Dedifferentiated amniotic fluid mesenchymal stem cell (primary cell): ENCODE data around the gene PCYT2.

Experiments used
- DNase-seq: peaks from one replicate; pipeline ENCODE4 v3.0.0-alpha.2; 2016; ENCODE audit errors: extremely low spot score

PCYT2 gene

DNA sequence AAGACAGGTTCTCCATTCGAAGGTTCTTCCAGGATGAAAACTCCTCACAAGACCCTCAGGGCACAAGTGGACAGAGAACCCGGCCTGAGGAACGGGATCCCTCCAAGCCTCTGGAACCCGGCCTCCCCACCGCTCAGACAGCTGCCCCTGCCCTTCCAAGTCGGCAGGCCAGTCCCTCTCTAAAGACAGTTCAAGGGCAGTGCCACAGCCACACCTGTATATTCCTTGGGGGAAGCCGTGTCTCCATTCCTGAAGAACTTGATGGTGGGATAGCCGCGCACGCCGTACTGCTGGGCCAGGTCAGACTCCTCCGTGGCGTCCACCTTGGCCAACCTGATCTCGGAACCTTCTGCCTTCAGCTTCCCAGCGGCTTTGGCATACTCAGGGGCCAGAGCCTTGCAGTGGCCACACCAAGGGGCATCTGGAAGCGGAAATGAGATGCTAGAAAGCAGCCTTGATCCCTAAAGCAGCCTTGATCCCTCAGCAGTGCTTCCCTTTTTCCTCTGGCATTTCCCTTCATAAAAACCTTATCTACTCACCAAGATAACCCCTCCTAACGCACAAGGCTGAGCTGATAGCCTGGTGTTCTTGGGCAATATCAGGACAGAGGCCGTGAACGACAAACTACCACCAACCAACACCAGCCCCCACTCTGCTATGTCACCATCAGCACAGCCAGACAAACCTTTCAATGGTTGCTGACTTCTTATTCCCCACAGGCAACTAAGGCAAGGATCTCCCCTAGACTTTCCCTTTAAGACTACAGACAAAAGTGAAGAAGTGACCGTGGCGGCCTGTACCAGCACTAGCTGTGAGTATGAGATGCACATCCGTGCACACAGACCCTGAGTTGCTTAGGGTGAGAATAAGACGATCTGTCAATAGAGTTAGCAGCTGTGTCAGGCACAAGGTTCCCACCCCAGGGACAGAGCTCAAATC is 52.0 kb downstream of the PCYT2 start:
- DNase-seq, result no peak

DNA sequence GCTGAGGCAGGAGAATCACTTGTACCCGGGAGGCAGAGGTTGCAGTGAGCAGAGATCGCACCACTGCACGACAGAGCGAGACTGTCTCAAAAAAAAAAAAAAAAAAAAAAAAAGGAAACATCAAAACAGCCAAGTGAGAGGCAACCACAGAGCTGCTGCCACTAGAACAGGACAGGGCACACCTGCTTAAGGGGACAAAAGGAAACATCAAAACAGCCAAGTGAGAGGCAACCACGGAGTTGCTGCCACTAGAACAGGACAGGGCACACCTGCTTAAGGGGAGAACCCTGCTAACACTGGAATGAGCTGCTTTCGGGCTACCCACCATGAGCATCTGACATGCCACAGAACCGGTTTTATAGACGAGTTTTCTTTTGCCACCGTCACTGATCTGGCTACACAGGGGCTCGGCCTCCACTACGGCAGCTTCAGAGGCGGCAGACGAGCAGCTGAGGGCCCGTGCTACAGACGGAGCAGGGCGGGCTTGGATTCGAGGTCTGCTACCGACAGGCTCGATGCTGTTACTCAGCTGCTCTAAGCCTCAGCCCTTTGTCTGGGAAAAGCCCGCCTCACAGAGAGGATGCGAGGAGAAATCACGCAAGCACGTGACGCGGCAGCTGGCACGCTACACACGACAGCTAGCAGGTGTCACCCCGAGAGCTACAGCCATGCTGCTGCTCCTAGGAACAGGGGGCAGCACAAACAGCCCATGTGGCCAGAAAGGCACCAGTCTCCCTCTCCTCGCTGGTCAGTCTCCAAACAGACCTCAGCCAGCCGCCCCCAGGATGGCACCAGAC is 52.8 kb downstream of the PCYT2 start:
- no peak for DNase-seq

DNA sequence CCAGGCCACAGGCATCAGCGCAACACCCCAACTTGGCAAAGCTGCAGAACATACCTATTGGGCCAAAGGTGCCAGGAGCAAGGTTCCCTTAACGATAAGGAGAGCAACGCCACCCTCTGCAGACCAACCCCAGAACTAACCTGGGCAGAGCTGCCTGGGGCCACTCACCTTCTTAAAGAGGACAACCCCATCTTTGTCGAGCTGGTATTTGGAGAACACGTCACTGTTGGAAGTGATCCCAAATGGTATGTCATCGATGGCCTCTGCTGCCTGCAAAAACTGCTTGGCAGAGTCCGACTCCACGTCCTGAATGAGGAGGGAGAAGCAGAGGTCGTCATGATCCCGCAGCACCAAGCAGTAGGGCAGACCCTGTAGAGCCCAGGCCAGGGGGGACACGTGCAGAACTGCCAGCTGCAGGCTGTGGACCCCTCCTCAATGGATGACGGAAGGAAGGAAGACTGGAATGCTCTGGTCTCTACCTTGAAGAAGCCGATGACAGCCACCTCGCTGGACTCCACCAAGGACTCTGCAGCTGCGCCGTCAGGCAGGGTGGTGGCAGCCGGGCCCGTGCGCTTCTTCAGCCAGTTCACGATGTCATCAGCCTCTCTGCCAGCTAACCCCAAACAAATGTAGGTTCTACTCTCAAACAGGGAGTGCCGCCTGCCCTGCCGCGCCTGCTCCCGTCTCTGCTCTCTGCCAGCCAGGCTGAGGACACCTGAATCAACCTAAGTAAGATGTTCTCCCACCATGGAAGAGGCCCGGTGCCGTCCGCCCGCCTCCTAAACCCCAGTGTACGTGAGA is 56.0 kb downstream of the PCYT2 start:
- no peak for DNase-seq

DNA sequence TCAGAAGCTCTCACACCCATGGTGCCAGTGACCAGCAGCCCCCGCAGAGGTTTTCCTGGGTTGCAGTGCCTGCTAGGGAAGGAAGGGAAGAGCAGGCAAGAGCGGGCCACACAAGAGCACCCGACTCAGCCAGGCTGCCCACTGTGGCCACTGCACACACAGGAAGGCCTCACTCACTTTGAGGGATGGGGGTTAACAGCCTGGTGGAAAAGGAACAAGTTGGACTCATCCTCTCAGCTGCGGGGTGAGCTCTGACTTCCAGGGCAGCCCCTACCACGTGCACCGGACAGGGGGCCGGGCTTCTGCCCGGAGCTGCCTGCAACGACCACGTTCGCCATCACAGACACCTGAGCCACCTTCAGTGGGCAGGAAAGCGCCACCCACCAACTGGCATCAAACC is 59.0 kb downstream of the PCYT2 start:
- no peak for DNase-seq

DNA sequence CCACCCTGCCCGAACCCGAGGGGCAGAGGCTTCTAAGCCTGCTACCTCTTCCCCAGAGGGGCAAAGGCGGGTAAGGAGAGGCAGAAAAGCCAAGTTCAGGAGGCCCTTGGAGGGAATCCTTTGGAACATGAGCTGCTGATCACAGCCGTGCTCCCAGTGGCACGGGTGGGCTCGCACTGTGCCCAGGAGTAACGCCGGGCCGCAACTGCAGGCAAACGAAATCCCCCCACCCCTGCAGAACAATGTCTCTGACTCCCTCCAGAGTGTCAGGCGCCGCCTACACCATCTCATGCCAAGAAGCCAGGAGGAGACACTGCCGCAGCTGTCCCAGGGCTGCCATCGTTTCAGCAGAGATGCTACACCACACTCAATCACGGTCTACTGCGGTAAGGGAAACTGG is 59.8 kb downstream of the PCYT2 start:
- DNase-seq, result no peak
